Measurements from ENCODE around the gene ELOVL3. TPM values are rescaled to one million over a fixed set of nuclear protein-coding genes. Genes with fewer than 3 reads are reported as not detected.

ELOVL3 gene
- total and polyA plus RNA-seq, 2 of the 13 experiments (the other 11 are each of a cell fraction or from before 2014, with no cell fraction given): 0.58 to 0.69 TPM

- TF ChIP-seq ZNF646 (CRISPR knock-in tag; IDR thresholded peaks at IDR 0.05): 0 out of 2 replicates have a peak, but pooled peaks have one; percentile 26
- TF ChIP-seq GMEB2 (CRISPR knock-in tag; IDR thresholded peaks at IDR 0.05; ENCODE audit: low read depth): no peak
- 0 out of 2 replicates have a peak, but pooled peaks have one; percentile 47 for TF ChIP-seq MTERF4 (CRISPR knock-in tag; IDR thresholded peaks at IDR 0.05)
- 0 out of 2 replicates have a peak, but pooled peaks have one; percentile 18 for TF ChIP-seq ZNF609 (CRISPR knock-in tag; IDR thresholded peaks at IDR 0.05; ENCODE audit: borderline replicate concordance)
- TF ChIP-seq HINFP (CRISPR knock-in tag; IDR thresholded peaks at IDR 0.05; ENCODE audit: low read depth): 0 out of 2 replicates have a peak, but pooled peaks have one; percentile 24
- peak; percentile 52; the same call in 1 of the 2 replicates for TF ChIP-seq ZNF790 (CRISPR knock-in tag; IDR thresholded peaks at IDR 0.05; ENCODE audit: borderline replicate concordance)
- 0 out of 2 replicates have a peak, but pooled peaks have one; percentile 78 for TF ChIP-seq GTF3A (CRISPR knock-in tag; conservative IDR thresholded peaks at IDR 0.05)
- TF ChIP-seq ASH2L (IDR thresholded peaks at IDR 0.05; ENCODE audit: insufficient read length, low read depth, low read length): peak; percentile 63
- TF ChIP-seq ZSCAN29 (CRISPR knock-in tag; conservative IDR thresholded peaks at IDR 0.05): no peak; the same call in 1 of the 2 replicates
- TF ChIP-seq PITX1 (CRISPR knock-in tag; IDR thresholded peaks at IDR 0.05): 0 out of 2 replicates have a peak, but pooled peaks have one; percentile 27
- no peak for TF ChIP-seq SATB2 (CRISPR knock-in tag; IDR thresholded peaks at IDR 0.05)
These were observed 19.8 kb downstream of the ELOVL3 start (continued) for GRCh38 chr10:102245932-102246251.

Measured in HepG2 (cell line).